Inflammatory macrophage (primary cell): ENCODE data around the gene SEC22C.
"Not testable (repeated sequence)": the region's sequence is repeated elsewhere in the genome, so short reads cannot be mapped to it uniquely, and the experiment has no call there.

Experiments
- DNase-seq, 2 donors: peaks; one replicate each; pipeline ENCODE4 v3.0.0-alpha.2; 2020 to 2022
- total RNA-seq, 18 experiments: gene quantifications; one replicate each; lab custom pipeline; 2026; ENCODE audit warnings: mixed read lengths in 6 of 18, inconsistent platforms in 2 of 18; lab: John Stamatoyannopoulos, UW

Gene SEC22C
- 44.6 to 135 (median 93.2) reads per million in 18 experiments for total RNA-seq

GRCh38 chr3:42581709-42582473 lies at the start of gene SEC22C:
Gene SEC22C (minus strand): TSS chr3:42581967. CDS start chr3:42569046, 12,921 bp downstream.
- peak; percentile 87 to 94 for DNase-seq

GRCh38 chr3:42613462-42613861 lies 31.7 kb upstream of the SEC22C start:
- no peak for DNase-seq

- no peak for DNase-seq
Observed at GRCh38 chr3:42612928-42613327, 31.2 kb upstream of the SEC22C start.

- no peak for DNase-seq
Observed at GRCh38 chr3:42612217-42612616, 30.4 kb upstream of the SEC22C start.

- DNase-seq = no peak
Observed at GRCh38 chr3:42610976-42611375, 29.2 kb upstream of the SEC22C start.

GRCh38 chr3:42608581-42608980 lies 26.8 kb upstream of the SEC22C start:
- DNase-seq = no peak

- DNase-seq = no peak
Observed at GRCh38 chr3:42605546-42606173, 23.9 kb upstream of the SEC22C start.

GRCh38 chr3:42602961-42603360 lies 21.2 kb upstream of the SEC22C start:
- DNase-seq = no peak

- no peak for DNase-seq
Observed at GRCh38 chr3:42601896-42602581, 20.3 kb upstream of the SEC22C start.

GRCh38 chr3:42600958-42601675 lies 19.4 kb upstream of the SEC22C start:
- DNase-seq = peak; percentile 69 to 76

- DNase-seq = peak; percentile 94 to 95
Observed at GRCh38 chr3:42600111-42600957, 18.6 kb upstream of the SEC22C start, which contains the start of gene NKTR. Gene NKTR (plus strand): TSS chr3:42600686. CDS start chr3:42601007, 321 bp downstream.

- not testable (repeated sequence) for DNase-seq
Observed at GRCh38 chr3:42597098-42597497, 15.3 kb upstream of the SEC22C start.

- no peak for DNase-seq
Observed at GRCh38 chr3:42595682-42596081, 13.9 kb upstream of the SEC22C start.

GRCh38 chr3:42593635-42594034 lies 11.9 kb upstream of the SEC22C start:
- no peak for DNase-seq

GRCh38 chr3:42591811-42592210 lies 10.0 kb upstream of the SEC22C start:
- DNase-seq = no peak

GRCh38 chr3:42590989-42591756 lies 9.4 kb upstream of the SEC22C start:
- DNase-seq = peak in 1 of 2 donors; percentile 8

GRCh38 chr3:42589382-42590109 lies 7.8 kb upstream of the SEC22C start:
- no peak for DNase-seq

GRCh38 chr3:42588625-42589024 lies 6.9 kb upstream of the SEC22C start:
- DNase-seq = no peak

GRCh38 chr3:42582474-42583070 lies 805 bp upstream of the SEC22C start:
- DNase-seq = no peak

GRCh38 chr3:42581400-42581708 lies 413 bp downstream of the SEC22C start:
- DNase-seq = no peak
